Upper lobe of left lung (tissue), 4 donors: Measurements from ENCODE around the gene IL13.

ENCODE experiments used
- CTCF ChIP-seq, 6 experiments: fragments of 450-650 bp in 4 of 6; fragments of 200-600 bp in 2 of 6; sonication (generic) in 2 of 6; IDR thresholded peaks; one replicate each; pipeline ENCODE4 v1.5.1; 2016 to 2019; ENCODE audit warnings: antibody characterized with exemption in 6 of 6
- EP300 ChIP-seq, 4 donors: sonication (generic); formaldehyde crosslinking; IDR thresholded peaks; one replicate each; pipeline ENCODE4 v1.5.1; 2017; ENCODE audit warnings: antibody characterized with exemption in 4 of 4, control low read depth in 2 of 4
- POLR2A ChIP-seq, 4 donors: fragments of 450-650 bp; IDR thresholded peaks; one replicate each; pipeline ENCODE4 v1.5.1; 2016 to 2017; ENCODE audit warnings: antibody characterized with exemption in 4 of 4, mild to moderate bottlenecking in 2 of 4

GRCh38 chr5:132679166-132679565, 21.2 kb downstream of the IL13 start:
- TF ChIP-seq CTCF (IDR thresholded peaks at IDR 0.05) (no peak), EP300 (IDR thresholded peaks at IDR 0.05) (no peak), POLR2A (IDR thresholded peaks at IDR 0.05) (no peak)
